Activated T-helper 2 cell treated with anti-CD3 and anti-CD28 coated beads, Interferon-gamma antibody, Interleukin-2, Interleukin-4, amounts not matched to agents 10 μg/mL and 5 μg/mL and 100 μg/mL, durations not matched to agents 14 hours and 24 hours and 36 hours (primary cell): ENCODE data around the gene CFTR. TPM values are rescaled to one million over a fixed set of nuclear protein-coding genes. Genes with fewer than 3 reads are reported as not detected.
"Not testable (repeated sequence)": the region's sequence is repeated elsewhere in the genome, so short reads cannot be mapped to it uniquely, and the experiment has no call there.

Experiments
- DNase-seq: peaks from one replicate; pipeline ENCODE4 v3.0.0; 2021; ENCODE audit warnings: low spot score
- H3K27ac Mint-ChIP-seq: one replicate; pipeline ENCODE4 v1.8.0; 2021; ENCODE audit warnings: mixed read lengths
- H3K27me3 Mint-ChIP-seq: one replicate; pipeline ENCODE4 v1.8.0; 2021; ENCODE audit warnings: low read depth, mixed read lengths
- H3K36me3 Mint-ChIP-seq: one replicate; pipeline ENCODE4 v1.8.0; 2021; ENCODE audit warnings: low read depth, mixed read lengths
- H3K4me1 Mint-ChIP-seq: one replicate; pipeline ENCODE4 v1.8.0; 2021; ENCODE audit warnings: low read depth, mixed read lengths
- H3K4me3 Mint-ChIP-seq: one replicate; pipeline ENCODE4 v1.8.0; 2021; ENCODE audit warnings: low read depth, mild to moderate bottlenecking, moderate library complexity, mixed read lengths
- H3K9me3 Mint-ChIP-seq: one replicate; pipeline ENCODE4 v1.8.0; 2021; ENCODE audit warnings: mixed read lengths
- intact Hi-C: fragments of 100-400 bp; cut with micrococcal nuclease; formaldehyde crosslinking; loops from one replicate; pipeline ENCODE4 v1.15.1; 2023
- total RNA-seq: library from RNA; stranded (reverse); gene quantifications from 2 replicates; pipeline ENCODE4 v1.2.3, GENCODE V29; 2022

The CFTR gene
- total RNA-seq, 1 donor from 2014 or later: not detected

GRCh38 chr7:117517194-117517593 is 37.4 kb downstream of the CFTR start:
- H3K27me3 Mint-ChIP-seq, H3K4me1 Mint-ChIP-seq, intact Hi-C loops, H3K4me3 Mint-ChIP-seq, H3K27ac Mint-ChIP-seq, H3K9me3 Mint-ChIP-seq, DNase-seq, H3K36me3 Mint-ChIP-seq: not testable (repeated sequence)

- H3K4me3 Mint-ChIP-seq: no peak overlapping the region
- no peaks in the 10 kb centered on the region for H3K4me1 Mint-ChIP-seq
- H3K36me3 Mint-ChIP-seq: no peaks in the 10 kb centered on the region
- intact Hi-C loops: no loop called here
- H3K27me3 Mint-ChIP-seq: no peaks in the 10 kb centered on the region
- DNase-seq: no peak
- no peak overlapping the region for H3K27ac Mint-ChIP-seq
- no peaks in the 10 kb centered on the region for H3K9me3 Mint-ChIP-seq
Observed at GRCh38 chr7:117530390-117530789, 50.6 kb downstream of the CFTR start.

- intact Hi-C loops: no loop called here
- no peak overlapping the region for H3K4me3 Mint-ChIP-seq
- no peak overlapping the region for H3K27ac Mint-ChIP-seq
- H3K27me3 Mint-ChIP-seq: no peaks in the 10 kb centered on the region
- H3K4me1 Mint-ChIP-seq: no peaks in the 10 kb centered on the region
- no peak for DNase-seq
- H3K36me3 Mint-ChIP-seq: no peaks in the 10 kb centered on the region
- H3K9me3 Mint-ChIP-seq: no peaks in the 10 kb centered on the region
Observed at GRCh38 chr7:117531595-117532244, 51.9 kb downstream of the CFTR start.

- intact Hi-C loops: no loop called here
- no peaks in the 10 kb centered on the region for H3K4me1 Mint-ChIP-seq
- no peaks in the 10 kb centered on the region for H3K36me3 Mint-ChIP-seq
- H3K4me3 Mint-ChIP-seq: no peak overlapping the region
- peaks cover 2% of the 10 kb centered on the region for H3K27me3 Mint-ChIP-seq
- no peaks in the 10 kb centered on the region for H3K9me3 Mint-ChIP-seq
- no peak for DNase-seq
- no peak overlapping the region for H3K27ac Mint-ChIP-seq
Observed at GRCh38 chr7:117538053-117538452, 58.2 kb downstream of the CFTR start.

- intact Hi-C loops: no loop called here
- H3K27ac Mint-ChIP-seq: no peak overlapping the region
- H3K36me3 Mint-ChIP-seq: no peaks in the 10 kb centered on the region
- no peaks in the 10 kb centered on the region for H3K9me3 Mint-ChIP-seq
- no peak for DNase-seq
- H3K27me3 Mint-ChIP-seq: no peaks in the 10 kb centered on the region
- no peaks in the 10 kb centered on the region for H3K4me1 Mint-ChIP-seq
- no peak overlapping the region for H3K4me3 Mint-ChIP-seq
Observed at GRCh38 chr7:117544061-117544460, 64.2 kb downstream of the CFTR start.

GRCh38 chr7:117548035-117548434 is 68.2 kb downstream of the CFTR start:
- intact Hi-C loops: no loop called here
- Mint-ChIP-seq H3K36me3 (no peaks in the 10 kb centered on the region), H3K4me3 (no peak overlapping the region), H3K4me1 (no peaks in the 10 kb centered on the region), H3K9me3 (no peaks in the 10 kb centered on the region), H3K27me3 (no peaks in the 10 kb centered on the region), H3K27ac (no peak overlapping the region)
- DNase-seq: no peak

- no peaks in the 10 kb centered on the region for H3K27me3 Mint-ChIP-seq
Observed at GRCh38 chr7:117550625-117551024, 70.8 kb downstream of the CFTR start.

GRCh38 chr7:117552660-117553059 is 72.8 kb downstream of the CFTR start:
- no peaks in the 10 kb centered on the region for H3K9me3 Mint-ChIP-seq

More at GRCh38 chr7:117550625-117551024, 70.8 kb downstream of the CFTR start:
- DNase-seq: no peak
- Mint-ChIP-seq H3K9me3 (no peaks in the 10 kb centered on the region), H3K4me1 (no peaks in the 10 kb centered on the region), H3K27ac (no peak overlapping the region), H3K36me3 (no peaks in the 10 kb centered on the region), H3K4me3 (no peak overlapping the region)
- intact Hi-C loops: no loop called here

GRCh38 chr7:117555260-117555659 is 75.4 kb downstream of the CFTR start:
- Mint-ChIP-seq H3K4me1 (no peaks in the 10 kb centered on the region), H3K9me3 (no peaks in the 10 kb centered on the region), H3K36me3 (no peaks in the 10 kb centered on the region), H3K27me3 (no peaks in the 10 kb centered on the region), H3K4me3 (no peak overlapping the region), H3K27ac (no peak overlapping the region)
- intact Hi-C loops: no loop called here
- no peak for DNase-seq

More at GRCh38 chr7:117552660-117553059, 72.8 kb downstream of the CFTR start:
- no peaks in the 10 kb centered on the region for H3K27me3 Mint-ChIP-seq
- no peak overlapping the region for H3K27ac Mint-ChIP-seq
- H3K4me3 Mint-ChIP-seq: no peak overlapping the region
- H3K36me3 Mint-ChIP-seq: no peaks in the 10 kb centered on the region
- no peaks in the 10 kb centered on the region for H3K4me1 Mint-ChIP-seq
- DNase-seq: no peak
- intact Hi-C loops: no loop called here

GRCh38 chr7:117559391-117559790 is 79.6 kb downstream of the CFTR start:
- intact Hi-C loops: no loop called here
- H3K4me1 Mint-ChIP-seq: no peaks in the 10 kb centered on the region
- H3K27ac Mint-ChIP-seq: no peak overlapping the region
- no peak for DNase-seq
- no peaks in the 10 kb centered on the region for H3K36me3 Mint-ChIP-seq
- H3K4me3 Mint-ChIP-seq: no peak overlapping the region
- peaks cover 4% of the 10 kb centered on the region for H3K27me3 Mint-ChIP-seq
- no peaks in the 10 kb centered on the region for H3K9me3 Mint-ChIP-seq

- Mint-ChIP-seq H3K9me3 (no peaks in the 10 kb centered on the region), H3K27me3 (peaks cover 4% of the 10 kb centered on the region), H3K36me3 (no peaks in the 10 kb centered on the region), H3K4me3 (no peak overlapping the region), H3K4me1 (no peaks in the 10 kb centered on the region), H3K27ac (no peak overlapping the region)
- DNase-seq: no peak
- intact Hi-C loops: no loop called here
Observed at GRCh38 chr7:117560030-117560429, 80.2 kb downstream of the CFTR start.

GRCh38 chr7:117562759-117563158 is 82.9 kb downstream of the CFTR start:
- H3K27me3 Mint-ChIP-seq: peaks cover 4% of the 10 kb centered on the region
- H3K9me3 Mint-ChIP-seq: no peaks in the 10 kb centered on the region
- H3K36me3 Mint-ChIP-seq: no peaks in the 10 kb centered on the region
- no peaks in the 10 kb centered on the region for H3K4me1 Mint-ChIP-seq
- H3K4me3 Mint-ChIP-seq: no peak overlapping the region
- H3K27ac Mint-ChIP-seq: no peak overlapping the region
- no peak for DNase-seq
- intact Hi-C loops: no loop called here

- H3K36me3 Mint-ChIP-seq: no peaks in the 10 kb centered on the region
- H3K27ac Mint-ChIP-seq: no peak overlapping the region
- H3K27me3 Mint-ChIP-seq: peaks cover 4% of the 10 kb centered on the region
- intact Hi-C loops: no loop called here
- H3K4me3 Mint-ChIP-seq: no peak overlapping the region
- DNase-seq: no peak
- H3K9me3 Mint-ChIP-seq: no peaks in the 10 kb centered on the region
- H3K4me1 Mint-ChIP-seq: no peaks in the 10 kb centered on the region
Observed at GRCh38 chr7:117564080-117564479, 84.3 kb downstream of the CFTR start.

GRCh38 chr7:117564627-117565026 is 84.8 kb downstream of the CFTR start:
- no peak overlapping the region for H3K27ac Mint-ChIP-seq
- no peak for DNase-seq
- peaks cover 4% of the 10 kb centered on the region for H3K27me3 Mint-ChIP-seq
- intact Hi-C loops: no loop called here
- H3K4me1 Mint-ChIP-seq: no peaks in the 10 kb centered on the region
- no peaks in the 10 kb centered on the region for H3K36me3 Mint-ChIP-seq
- no peaks in the 10 kb centered on the region for H3K9me3 Mint-ChIP-seq
- no peak overlapping the region for H3K4me3 Mint-ChIP-seq
